Measurements from ENCODE around the gene RNF19B. TPM values are rescaled to one million over a fixed set of nuclear protein-coding genes. Genes with fewer than 3 reads are reported as not detected.
A peak's percentile ranks its signal among the peaks of the same experiment; 100 is the strongest.
"Not testable (repeated sequence)": the region's sequence is repeated elsewhere in the genome, so short reads cannot be mapped to it uniquely, and the experiment has no call there.

RNF19B gene, protein sequence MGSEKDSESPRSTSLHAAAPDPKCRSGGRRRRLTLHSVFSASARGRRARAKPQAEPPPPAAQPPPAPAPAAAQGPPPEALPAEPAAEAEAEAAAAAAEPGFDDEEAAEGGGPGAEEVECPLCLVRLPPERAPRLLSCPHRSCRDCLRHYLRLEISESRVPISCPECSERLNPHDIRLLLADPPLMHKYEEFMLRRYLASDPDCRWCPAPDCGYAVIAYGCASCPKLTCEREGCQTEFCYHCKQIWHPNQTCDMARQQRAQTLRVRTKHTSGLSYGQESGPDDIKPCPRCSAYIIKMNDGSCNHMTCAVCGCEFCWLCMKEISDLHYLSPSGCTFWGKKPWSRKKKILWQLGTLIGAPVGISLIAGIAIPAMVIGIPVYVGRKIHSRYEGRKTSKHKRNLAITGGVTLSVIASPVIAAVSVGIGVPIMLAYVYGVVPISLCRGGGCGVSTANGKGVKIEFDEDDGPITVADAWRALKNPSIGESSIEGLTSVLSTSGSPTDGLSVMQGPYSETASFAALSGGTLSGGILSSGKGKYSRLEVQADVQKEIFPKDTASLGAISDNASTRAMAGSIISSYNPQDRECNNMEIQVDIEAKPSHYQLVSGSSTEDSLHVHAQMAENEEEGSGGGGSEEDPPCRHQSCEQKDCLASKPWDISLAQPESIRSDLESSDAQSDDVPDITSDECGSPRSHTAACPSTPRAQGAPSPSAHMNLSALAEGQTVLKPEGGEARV
- total RNA-seq (2014; rRNA removed; shearing (Covaris generic)): 18.8 and 20.4 TPM in 2 replicates

DNA sequence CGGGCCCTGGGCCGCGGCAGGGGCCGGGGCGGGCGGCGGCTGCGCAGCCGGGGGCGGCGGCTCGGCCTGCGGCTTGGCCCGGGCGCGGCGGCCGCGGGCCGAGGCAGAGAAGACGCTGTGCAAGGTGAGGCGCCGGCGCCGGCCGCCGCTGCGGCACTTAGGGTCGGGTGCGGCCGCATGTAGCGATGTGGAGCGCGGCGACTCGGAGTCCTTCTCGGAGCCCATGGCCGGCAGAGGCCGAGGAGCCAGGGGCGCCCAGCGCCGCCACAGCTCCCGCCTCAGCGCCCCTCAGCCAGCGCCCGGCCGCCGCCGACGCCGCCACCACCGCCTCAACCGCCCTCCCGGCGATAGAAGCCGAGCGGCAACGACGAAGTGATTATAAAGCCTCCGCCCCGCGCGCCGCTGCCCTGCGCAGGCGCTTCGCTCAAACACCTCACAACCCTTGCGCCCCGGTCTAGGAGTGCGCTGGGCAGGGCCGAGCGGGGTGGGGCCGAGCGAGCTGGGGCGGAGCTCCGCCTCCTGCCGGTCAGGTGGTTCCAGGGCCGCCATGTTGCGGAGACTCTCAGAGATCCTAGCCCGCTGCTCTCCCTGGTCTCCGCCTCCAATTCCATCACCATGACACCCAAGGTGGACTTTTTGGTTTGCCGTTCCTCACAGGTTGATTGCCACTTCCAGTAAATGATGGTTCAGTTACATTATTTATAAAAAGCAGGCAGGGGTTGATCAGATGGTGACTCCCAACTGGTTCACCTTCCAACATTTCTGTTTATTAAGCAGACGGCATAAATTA, at the start of gene RNF19B:
TSS of gene RNF19B (minus strand) at position 349 of the 790 bp plus-strand sequence. CDS start at position 225, 124 bp downstream.
- DNase-seq (ENCODE audit: low read depth): peak; percentile 98

GRCh38 chr1:33013791-33014190, 49.2 kb upstream of the RNF19B start:
- no peak for DNase-seq (ENCODE audit: low read depth)

DNA sequence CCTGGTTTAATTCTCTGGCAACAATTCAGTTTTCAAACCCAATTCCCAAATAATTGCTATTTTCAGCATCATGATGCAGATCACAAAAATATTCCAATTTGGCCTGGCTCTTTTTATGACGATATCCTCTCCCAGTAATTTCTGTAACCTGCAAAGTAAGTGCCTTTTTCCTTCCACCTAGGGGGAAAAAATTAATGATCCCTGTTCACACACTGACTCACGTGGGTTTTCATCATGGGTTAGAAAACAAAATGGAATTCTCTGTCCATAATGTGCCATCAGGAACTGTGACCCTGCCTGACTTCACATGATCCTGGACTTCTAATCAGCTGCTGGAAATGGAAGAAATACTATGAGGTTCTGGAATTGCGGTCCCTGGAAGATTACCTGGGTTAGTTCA, 47.6 kb upstream of the RNF19B start:
- DNase-seq (ENCODE audit: low read depth): no peak

- DNase-seq (ENCODE audit: low read depth): no peak
Measured at GRCh38 chr1:33010932-33011731, 46.5 kb upstream of the RNF19B start.

DNA sequence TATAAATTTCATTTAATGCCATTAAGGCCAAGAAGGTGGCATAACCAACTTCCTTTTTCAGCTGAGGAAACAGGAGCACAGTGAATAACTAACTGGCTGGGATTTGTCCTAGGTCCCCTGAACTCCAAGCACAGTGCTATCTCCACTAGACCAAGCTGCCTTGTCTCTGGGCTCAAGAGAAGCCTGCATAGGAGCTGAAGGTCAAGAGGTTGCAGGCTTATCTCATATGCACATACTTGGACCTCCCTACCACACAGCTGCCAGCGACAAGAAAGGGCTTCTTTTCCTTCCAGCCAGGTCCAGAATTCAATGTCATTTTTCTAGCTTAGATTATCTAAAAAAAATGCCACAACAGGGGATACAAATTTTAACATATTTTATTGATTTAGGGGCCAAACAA, 45.0 kb upstream of the RNF19B start:
- no peak for DNase-seq (ENCODE audit: low read depth)

DNA sequence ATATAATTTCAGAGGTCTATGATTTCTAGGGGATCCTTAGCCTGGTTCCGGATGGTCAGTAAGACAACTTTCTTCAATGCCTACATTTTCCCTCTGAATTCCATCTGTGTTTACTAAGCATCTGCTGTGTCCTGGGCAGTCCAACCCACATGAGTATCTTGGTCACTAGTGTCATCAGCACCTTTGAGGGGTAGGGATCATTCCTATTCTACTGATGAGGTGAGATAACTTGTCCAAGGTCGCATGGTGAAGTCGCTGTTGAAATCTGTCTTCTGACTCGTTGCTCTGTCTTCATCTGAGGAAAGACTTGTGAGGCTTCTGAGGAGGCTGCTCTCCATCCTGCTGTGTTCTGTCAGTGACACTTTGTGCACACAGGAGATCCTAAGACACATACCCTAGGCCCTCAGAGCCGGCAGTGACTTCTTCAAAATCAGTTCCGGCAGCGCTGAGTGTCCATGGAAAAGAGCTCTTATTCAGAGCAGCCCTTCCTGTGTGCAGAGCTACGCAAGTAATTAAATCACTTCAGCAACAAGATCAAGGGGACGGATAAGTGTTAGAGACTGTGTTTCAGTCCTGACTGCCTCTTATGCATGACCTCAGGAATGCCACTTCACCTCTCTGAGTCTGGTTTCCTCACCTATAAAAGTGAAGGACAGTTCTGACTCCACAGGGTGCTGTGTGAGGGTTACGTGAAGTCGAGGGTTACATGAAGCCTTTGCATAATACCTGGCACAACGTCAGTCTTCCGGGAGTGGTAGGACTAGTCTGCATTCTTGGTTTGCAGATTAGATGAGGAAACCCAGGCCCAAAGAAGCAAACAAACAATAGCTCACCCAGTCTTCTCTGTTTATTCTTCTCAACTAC, 43.7 kb upstream of the RNF19B start:
- DNase-seq (ENCODE audit: low read depth): no peak

DNA sequence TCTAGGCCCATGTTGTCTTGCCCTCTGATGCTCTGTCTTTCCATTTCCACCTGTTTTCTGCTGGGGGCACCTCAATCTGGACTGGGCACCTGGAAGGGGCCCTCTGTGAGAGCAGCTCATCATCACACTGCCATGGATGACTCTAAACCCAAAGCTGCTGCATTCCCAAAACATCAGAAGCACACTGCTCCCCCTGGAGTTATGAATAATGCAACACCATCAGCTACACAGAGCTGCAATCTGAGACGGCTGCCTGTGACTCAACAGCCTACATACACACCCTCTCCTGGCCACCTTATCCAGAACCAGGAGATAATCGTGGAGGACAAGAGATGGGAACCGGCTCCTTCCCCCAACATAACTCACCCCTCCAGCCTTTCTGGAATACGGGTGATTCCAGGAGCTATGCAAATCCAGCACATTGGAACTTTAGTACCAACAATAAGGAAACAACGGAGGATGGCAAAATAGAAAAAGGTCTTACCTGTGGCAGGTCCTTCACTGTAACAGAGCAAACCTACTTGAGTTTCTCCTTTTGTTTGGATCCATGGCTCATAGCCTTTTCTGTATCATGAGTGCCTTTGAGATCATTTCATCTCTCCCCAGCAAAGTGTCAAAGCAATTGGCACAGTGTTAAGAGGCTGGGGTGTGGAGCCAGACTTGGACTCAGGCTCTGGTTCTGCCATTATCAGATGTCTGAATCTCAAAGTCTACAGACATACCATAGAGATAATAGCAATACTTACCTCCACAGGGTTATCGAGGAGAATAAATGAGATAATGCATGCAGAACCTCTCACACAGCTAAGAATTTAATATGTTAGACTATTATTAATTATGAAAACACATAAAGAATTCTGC, 42.8 kb upstream of the RNF19B start:
- DNase-seq (ENCODE audit: low read depth): peak; percentile 87

GRCh38 chr1:33005838-33006421, 41.3 kb upstream of the RNF19B start:
- DNase-seq (ENCODE audit: low read depth): no peak

GRCh38 chr1:33005117-33005837, 40.7 kb upstream of the RNF19B start:
- no peak for DNase-seq (ENCODE audit: low read depth)

- DNase-seq (ENCODE audit: low read depth): no peak
Measured at GRCh38 chr1:33004613-33005012, 40.0 kb upstream of the RNF19B start.

- no peak for DNase-seq (ENCODE audit: low read depth)
Measured at GRCh38 chr1:33003657-33004056, 39.0 kb upstream of the RNF19B start.

GRCh38 chr1:33002006-33002405, 37.4 kb upstream of the RNF19B start:
- no peak for DNase-seq (ENCODE audit: low read depth)

- DNase-seq (ENCODE audit: low read depth): no peak
Measured at GRCh38 chr1:33001282-33001681, 36.7 kb upstream of the RNF19B start.

GRCh38 chr1:33000427-33001026, 35.9 kb upstream of the RNF19B start:
- no peak for DNase-seq (ENCODE audit: low read depth)

DNA sequence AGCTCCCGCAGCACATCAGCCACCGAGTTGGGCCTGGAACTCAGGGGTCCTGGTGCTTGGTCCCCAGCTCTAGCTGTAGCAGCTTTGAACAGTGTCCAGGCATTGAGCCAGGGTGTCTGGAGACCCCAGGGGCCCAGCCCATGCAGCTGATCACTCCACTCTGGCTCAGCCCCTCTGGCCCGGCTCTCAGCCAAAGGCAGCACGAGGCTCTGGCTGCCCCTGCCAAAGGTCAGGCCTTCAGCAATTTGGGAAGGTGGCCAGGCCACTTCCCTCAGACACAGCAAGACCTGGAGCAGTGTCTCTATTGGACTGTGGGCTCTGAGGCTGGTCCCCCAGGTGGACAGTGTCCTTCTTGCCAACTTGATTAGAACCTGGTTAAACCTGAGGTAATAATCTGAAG, 34.4 kb upstream of the RNF19B start:
- DNase-seq (ENCODE audit: low read depth): no peak

DNA sequence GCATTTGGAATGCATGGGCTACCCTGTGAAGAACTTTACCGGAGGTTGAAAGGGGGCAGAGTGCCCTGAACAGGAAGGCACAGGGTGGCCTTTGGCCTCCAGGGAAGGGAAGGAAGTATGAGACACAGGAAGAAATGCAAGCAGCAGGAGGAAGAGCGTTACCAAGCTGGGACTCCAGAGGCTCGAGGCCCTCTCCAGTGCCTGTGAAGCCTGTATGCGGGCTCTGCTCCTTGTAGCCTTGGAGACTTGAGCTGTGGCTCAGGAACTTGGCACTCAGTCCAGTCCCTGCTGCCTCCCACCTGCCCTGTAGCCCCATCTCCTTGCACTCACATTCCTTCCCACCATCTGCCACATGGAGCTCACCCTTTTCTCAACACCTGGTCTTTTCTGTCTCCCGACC, 33.5 kb upstream of the RNF19B start:
- DNase-seq (ENCODE audit: low read depth): no peak

- peak; percentile 58 for DNase-seq (ENCODE audit: low read depth)
Measured at GRCh38 chr1:32997381-32997891, 32.8 kb upstream of the RNF19B start.

- not testable (repeated sequence) for DNase-seq (ENCODE audit: low read depth)
Measured at GRCh38 chr1:32993324-32993636, 28.7 kb upstream of the RNF19B start.

Measured in Daoy (cell line).